Kidney epithelial cell (primary cell): ENCODE results near the gene HOXD4. TPM values are rescaled to one million over a fixed set of nuclear protein-coding genes. Genes with fewer than 3 reads are reported as not detected.

Experiments used
- DNase-seq: peaks from one replicate; pipeline ENCODE4 v3.0.0-alpha.2; 2010; ENCODE audit warnings: low read depth
- H3K27me3 ChIP-seq: 2 replicates; pipeline ENCODE4 v1.6.0; 2011; ENCODE audit warnings: low read length; ENCODE audit not compliant: control insufficient read depth, insufficient read depth
- H3K36me3 ChIP-seq: 2 replicates; pipeline ENCODE4 v1.5.1; 2011; ENCODE audit warnings: low read length; ENCODE audit not compliant: control insufficient read depth, insufficient read depth
- H3K4me3 ChIP-seq: 2 replicates; pipeline ENCODE4 v1.5.1; 2011; ENCODE audit warnings: low read depth, mild to moderate bottlenecking, control low read depth, low read length
- CTCF ChIP-seq: IDR thresholded peaks from 2 replicates; pipeline ENCODE4 v1.5.1; 2011; ENCODE audit warnings: mild to moderate bottlenecking, moderate library complexity, low read length, control low read depth, inconsistent platforms; ENCODE audit not compliant: insufficient read depth, poor library complexity, severe bottlenecking
- total RNA-seq: library from RNA; depleted of rRNA; stranded (reverse); fragments of >200 nt; gene quantifications from 2 replicates; pipeline ENCODE4 v1.2.3, GENCODE V29; 2015

The HOXD4 gene
- total RNA-seq, 1 donor from 2014 or later = 5.4 TPM

GRCh38 chr2:176121190-176122051, 29.9 kb upstream of the HOXD4 start:
- Histone ChIP-seq H3K4me3 (peak overlapping the region; percentile 59), H3K36me3 (no peaks in the 10 kb centered on the region), H3K27me3 (peaks cover 2% of the 10 kb centered on the region)
- TF ChIP-seq CTCF = no peak
- DNase-seq = no peak

- H3K27me3 ChIP-seq = peaks cover 2% of the 10 kb centered on the region
- no peak for DNase-seq
- peak overlapping the region; percentile 59 for H3K4me3 ChIP-seq
Measured at GRCh38 chr2:176122052-176122682, 29.2 kb upstream of the HOXD4 start.

GRCh38 chr2:176122683-176123410, 28.5 kb upstream of the HOXD4 start, which contains the start of gene HOXD9:
Gene HOXD9, plus strand, starts transcription at chr2:176122719. Its CDS starts 50 bp downstream, at chr2:176122769.
- H3K36me3 ChIP-seq = no peaks in the 10 kb centered on the region
- H3K27me3 ChIP-seq = no peaks in the 10 kb centered on the region
- peak within 1 kb of the TSS; percentile 59 for H3K4me3 ChIP-seq
- TF ChIP-seq CTCF = no peak
- no peak for DNase-seq

More at GRCh38 chr2:176122052-176122682, 29.2 kb upstream of the HOXD4 start:
- H3K36me3 ChIP-seq = no peaks in the 10 kb centered on the region
- no peak for TF ChIP-seq CTCF

GRCh38 chr2:176123411-176124109, 27.8 kb upstream of the HOXD4 start:
- H3K4me3 ChIP-seq = peak overlapping the region; percentile 59
- no peaks in the 10 kb centered on the region for H3K36me3 ChIP-seq
- DNase-seq = no peak
- no peaks in the 10 kb centered on the region for H3K27me3 ChIP-seq
- no peak for TF ChIP-seq CTCF

- Histone ChIP-seq H3K36me3 (no peaks in the 10 kb centered on the region), H3K4me3 (peak overlapping the region; percentile 59), H3K27me3 (no peaks in the 10 kb centered on the region)
- no peak for DNase-seq
- no peak for TF ChIP-seq CTCF
Measured at GRCh38 chr2:176124110-176124946, 27.0 kb upstream of the HOXD4 start.
